OCI-LY7 (cell line): Measurements from ENCODE around the gene ULK4. TPM values are rescaled to one million over a fixed set of nuclear protein-coding genes. Genes with fewer than 3 reads are reported as not detected.
"Not testable (repeated sequence)": the region's sequence is repeated elsewhere in the genome, so short reads cannot be mapped to it uniquely, and the experiment has no call there.

ENCODE experiments used
- BruUV-seq: library from RNA; stranded (reverse); fragments of 400-500 nt; replicated peaks from 2 replicates; lab custom pipeline; 2021; lab: Mats Ljungman, UMichigan
- CTCF ChIA-PET: fragments of 300-600 bp; sonication (Branson Sonifier 250); formaldehyde crosslinking; loops from one replicate; lab custom pipeline; 2022; ENCODE audit warnings: antibody characterized with exemption; ENCODE audit not compliant: unreplicated experiment; lab: Charles Lee
- POLR2A ChIA-PET: fragments of 300-600 bp; sonication (Branson Sonifier 250); formaldehyde crosslinking; loops from one replicate; lab custom pipeline; 2022; ENCODE audit warnings: antibody characterized with exemption; lab: Charles Lee
- DNase-seq: peaks from one replicate; pipeline ENCODE4 v3.0.0-alpha.2; 2015; ENCODE audit warnings: low spot score
- H2AFZ ChIP-seq: fragments of 200-600 bp; sonication (generic), shearing (Covaris generic); 2 replicates; pipeline ENCODE4 v1.6.1; 2014; ENCODE audit warnings: mild to moderate bottlenecking, antibody characterized with exemption, low read length, moderate library complexity
- H3K27ac ChIP-seq: fragments of 200-600 bp; sonication (generic); 2 replicates; pipeline ENCODE4 v1.5.1; 2014; ENCODE audit warnings: mixed run types, low read depth, mild to moderate bottlenecking, moderate library complexity, low read length, inconsistent platforms; ENCODE audit not compliant: poor library complexity, severe bottlenecking
- H3K36me3 ChIP-seq: fragments of 200-600 bp; sonication (generic); 2 replicates; pipeline ENCODE4 v1.6.1; 2014; ENCODE audit warnings: mild to moderate bottlenecking, antibody characterized with exemption, low read length, moderate library complexity, mixed read lengths; ENCODE audit not compliant: insufficient read depth
- H3K4me1 ChIP-seq: fragments of 200-600 bp; sonication (generic); 2 replicates; pipeline ENCODE4 v1.5.1; 2014; ENCODE audit warnings: mild to moderate bottlenecking, low read length; ENCODE audit not compliant: insufficient read depth, poor library complexity, severe bottlenecking
- H3K4me2 ChIP-seq: fragments of 200-600 bp; sonication (generic); 2 replicates; pipeline ENCODE4 v1.6.1; 2014; ENCODE audit warnings: mild to moderate bottlenecking, low read length
- H3K4me3 ChIP-seq: fragments of 200-600 bp; sonication (generic); 2 replicates; pipeline ENCODE4 v1.5.1; 2014; ENCODE audit warnings: mild to moderate bottlenecking, low read depth, low read length; ENCODE audit not compliant: poor library complexity, severe bottlenecking
- H3K79me2 ChIP-seq: fragments of 200-600 bp; sonication (generic); 2 replicates; pipeline ENCODE4 v1.6.1; 2016; ENCODE audit warnings: low read depth, mild to moderate bottlenecking, low read length, moderate library complexity, mixed read lengths; ENCODE audit not compliant: insufficient read depth
- H3K9me2 ChIP-seq: fragments of 200-600 bp; sonication (generic); 2 replicates; pipeline ENCODE4 v1.6.1; 2016; ENCODE audit warnings: mild to moderate bottlenecking, low read length, mixed read lengths; ENCODE audit not compliant: insufficient read depth
- H3K9me3 ChIP-seq: fragments of 200-600 bp; sonication (generic); 2 replicates; pipeline ENCODE4 v1.6.1; 2014; ENCODE audit warnings: mild to moderate bottlenecking, mixed run types, low read length, mixed read lengths
- H4K20me1 ChIP-seq: fragments of 200-600 bp; sonication (generic); 2 replicates; pipeline ENCODE4 v1.6.1; 2014; ENCODE audit warnings: mild to moderate bottlenecking, antibody characterized with exemption, low read length, moderate library complexity, mixed read lengths; ENCODE audit not compliant: insufficient read depth
- CTCF ChIP-seq: fragments of 200-600 bp; sonication (generic); conservative IDR thresholded peaks from 2 replicates; pipeline ENCODE4 v1.5.1; 2014; ENCODE audit warnings: mild to moderate bottlenecking, antibody characterized with exemption, low read length, moderate library complexity, mixed read lengths
- EZH2phosphoT487 ChIP-seq: fragments of 200-600 bp; sonication (generic); IDR thresholded peaks from 2 replicates; pipeline ENCODE4 v1.6.1; 2018; ENCODE audit warnings: low read depth, borderline replicate concordance, mild to moderate bottlenecking, mixed run types, antibody characterized with exemption, low read length, moderate library complexity, mixed read lengths
- intact Hi-C: fragments of 100-400 bp; cut with micrococcal nuclease; formaldehyde crosslinking; loops from one replicate; pipeline ENCODE4 v1.10.0; 2022; ENCODE audit not compliant: unreplicated experiment
- total RNA-seq, 2 experiments: library from RNA; depleted of rRNA in 1 of 2; stranded (reverse); fragments of >200 nt in 1 of 2; shearing (Covaris generic) in 1 of 2; gene quantifications; 2 replicates each; pipeline ENCODE4 v1.2.3, GENCODE V29; 2014 to 2022

Gene ULK4
- total RNA-seq, 2 experiments from 2014 or later: 18.9 to 21.0 TPM

GRCh38 chr3:41460736-41461135 is 501.2 kb downstream of the ULK4 start:
- Histone ChIP-seq H3K36me3 (no peaks in the 10 kb centered on the region), H3K9me2 (no peaks in the 10 kb centered on the region), H3K9me3 (no peaks in the 10 kb centered on the region), H3K27ac (no peak overlapping the region), H2AFZ (no peak overlapping the region), H3K4me2 (no peak overlapping the region), H3K79me2 (no peaks in the 10 kb centered on the region), H3K4me3 (no peak overlapping the region), H4K20me1 (no peaks in the 10 kb centered on the region), H3K4me1 (no peaks in the 10 kb centered on the region)
- no peak for TF ChIP-seq EZH2phosphoT487
- TF ChIP-seq CTCF: no peak
- intact Hi-C loops: no loop called here
- no peak for DNase-seq
- ChIA-PET CTCF (no interaction called here), POLR2A (no interaction called here)
- no TSS peak for BruUV-seq

GRCh38 chr3:41457176-41457575 is 504.7 kb downstream of the ULK4 start:
- CTCF ChIA-PET: no interaction called here
- H3K27ac ChIP-seq: no peak overlapping the region
- no peak overlapping the region for H3K4me3 ChIP-seq
- H3K79me2 ChIP-seq: no peaks in the 10 kb centered on the region
- no peaks in the 10 kb centered on the region for H3K9me2 ChIP-seq
- no peak for DNase-seq
- H2AFZ ChIP-seq: no peak overlapping the region
- H3K36me3 ChIP-seq: no peaks in the 10 kb centered on the region
- TF ChIP-seq EZH2phosphoT487: no peak
- POLR2A ChIA-PET: no interaction called here
- H4K20me1 ChIP-seq: no peaks in the 10 kb centered on the region
- no peaks in the 10 kb centered on the region for H3K4me1 ChIP-seq
- no peak overlapping the region for H3K4me2 ChIP-seq
- no peaks in the 10 kb centered on the region for H3K9me3 ChIP-seq
- intact Hi-C loops: no loop called here
- no TSS peak for BruUV-seq

GRCh38 chr3:41456162-41456561 is 505.7 kb downstream of the ULK4 start:
- Histone ChIP-seq H3K27ac (no peak overlapping the region), H3K79me2 (no peaks in the 10 kb centered on the region), H3K4me2 (no peak overlapping the region), H3K4me1 (no peaks in the 10 kb centered on the region), H3K9me3 (no peaks in the 10 kb centered on the region), H3K9me2 (no peaks in the 10 kb centered on the region), H3K4me3 (no peak overlapping the region), H4K20me1 (no peaks in the 10 kb centered on the region), H3K36me3 (no peaks in the 10 kb centered on the region), H2AFZ (no peak overlapping the region)
- intact Hi-C loops: no loop called here
- DNase-seq: no peak
- ChIA-PET POLR2A (no interaction called here), CTCF (no interaction called here)
- BruUV-seq: no TSS peak
- TF ChIP-seq EZH2phosphoT487 (no peak), CTCF (no peak)

GRCh38 chr3:41453618-41454017 is 508.3 kb downstream of the ULK4 start:
- POLR2A ChIA-PET, H3K36me3 ChIP-seq, H3K79me2 ChIP-seq, H3K4me2 ChIP-seq, DNase-seq, H4K20me1 ChIP-seq, H3K27ac ChIP-seq, H3K9me3 ChIP-seq, BruUV-seq, intact Hi-C loops, H3K4me1 ChIP-seq, CTCF ChIA-PET, H2AFZ ChIP-seq, H3K9me2 ChIP-seq, H3K4me3 ChIP-seq: not testable (repeated sequence)
